Astrocyte of the cerebellum (primary cell): Measurements from ENCODE around the gene CERS3.
"Not testable (repeated sequence)": the region's sequence is repeated elsewhere in the genome, so short reads cannot be mapped to it uniquely, and the experiment has no call there.

Source experiments
- DNase-seq: peaks from one replicate; pipeline ENCODE4 v3.0.0-alpha.2; 2011; ENCODE audit warnings: low read depth
- H3K4me3 ChIP-seq: 2 replicates; pipeline ENCODE4 v1.5.1; 2011; ENCODE audit warnings: mild to moderate bottlenecking, low read depth, low read length, moderate library complexity
- in situ Hi-C: cut with HindIII; loops from 2 replicates; pipeline ENCODE4 v1.10.0; 2017; ENCODE audit warnings: low sequenced_read_pairs
- TF ChIP-seq, protein P1 (sequence below): IDR thresholded peaks from 2 replicates; pipeline ENCODE4 v1.5.1; 2012; ENCODE audit warnings: low read length, low read depth, moderate library complexity, mild to moderate bottlenecking; ENCODE audit errors: missing control alignments

CERS3 gene

DNA sequence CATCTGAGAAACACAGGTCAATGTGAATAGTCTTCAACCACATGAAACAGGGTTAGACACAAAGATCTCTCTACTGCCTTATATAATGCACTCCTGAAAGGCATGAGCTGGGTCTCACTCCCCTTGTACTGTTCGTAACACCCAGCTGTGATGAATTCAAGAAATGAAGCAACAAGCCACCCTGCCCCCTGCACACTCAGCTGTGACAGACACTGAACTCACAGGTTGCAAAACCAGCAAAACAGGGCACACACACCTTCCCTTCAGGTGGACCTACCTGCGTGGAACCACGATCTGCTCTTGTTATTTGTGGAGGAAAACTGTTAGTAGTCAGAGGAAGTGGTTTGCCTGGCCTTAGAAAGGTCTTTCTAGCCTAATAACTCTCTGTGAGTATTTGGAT is 64.5 kb downstream of the CERS3 start:
- TF ChIP-seq, protein P1, sequence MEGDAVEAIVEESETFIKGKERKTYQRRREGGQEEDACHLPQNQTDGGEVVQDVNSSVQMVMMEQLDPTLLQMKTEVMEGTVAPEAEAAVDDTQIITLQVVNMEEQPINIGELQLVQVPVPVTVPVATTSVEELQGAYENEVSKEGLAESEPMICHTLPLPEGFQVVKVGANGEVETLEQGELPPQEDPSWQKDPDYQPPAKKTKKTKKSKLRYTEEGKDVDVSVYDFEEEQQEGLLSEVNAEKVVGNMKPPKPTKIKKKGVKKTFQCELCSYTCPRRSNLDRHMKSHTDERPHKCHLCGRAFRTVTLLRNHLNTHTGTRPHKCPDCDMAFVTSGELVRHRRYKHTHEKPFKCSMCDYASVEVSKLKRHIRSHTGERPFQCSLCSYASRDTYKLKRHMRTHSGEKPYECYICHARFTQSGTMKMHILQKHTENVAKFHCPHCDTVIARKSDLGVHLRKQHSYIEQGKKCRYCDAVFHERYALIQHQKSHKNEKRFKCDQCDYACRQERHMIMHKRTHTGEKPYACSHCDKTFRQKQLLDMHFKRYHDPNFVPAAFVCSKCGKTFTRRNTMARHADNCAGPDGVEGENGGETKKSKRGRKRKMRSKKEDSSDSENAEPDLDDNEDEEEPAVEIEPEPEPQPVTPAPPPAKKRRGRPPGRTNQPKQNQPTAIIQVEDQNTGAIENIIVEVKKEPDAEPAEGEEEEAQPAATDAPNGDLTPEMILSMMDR: no peak
- H3K4me3 ChIP-seq: no peak overlapping the region
- in situ Hi-C loops: no loop called here
- DNase-seq: no peak

DNA sequence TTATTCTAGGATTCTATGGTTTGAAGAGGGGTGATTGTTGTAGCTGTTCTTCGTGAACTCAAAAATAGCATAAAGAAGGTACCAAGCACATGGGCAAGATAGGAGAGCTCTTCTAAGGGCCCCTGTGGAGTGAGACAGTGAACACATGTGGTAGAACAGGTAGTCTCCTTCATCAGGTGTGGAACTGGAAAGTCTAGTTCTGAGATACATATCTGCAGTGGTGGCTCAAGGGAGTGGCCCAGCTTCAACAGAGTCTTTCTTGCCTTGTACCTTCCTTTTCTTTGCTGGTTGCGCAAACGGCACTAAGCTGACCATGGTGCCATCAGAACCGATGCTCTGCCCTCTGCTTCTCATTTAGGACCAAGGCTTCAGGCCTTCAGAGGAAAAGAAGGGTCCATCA is 65.2 kb downstream of the CERS3 start:
- no peak for DNase-seq
- in situ Hi-C loops: no loop called here
- no peak overlapping the region for H3K4me3 ChIP-seq
- TF ChIP-seq, protein P1: no peak

DNA sequence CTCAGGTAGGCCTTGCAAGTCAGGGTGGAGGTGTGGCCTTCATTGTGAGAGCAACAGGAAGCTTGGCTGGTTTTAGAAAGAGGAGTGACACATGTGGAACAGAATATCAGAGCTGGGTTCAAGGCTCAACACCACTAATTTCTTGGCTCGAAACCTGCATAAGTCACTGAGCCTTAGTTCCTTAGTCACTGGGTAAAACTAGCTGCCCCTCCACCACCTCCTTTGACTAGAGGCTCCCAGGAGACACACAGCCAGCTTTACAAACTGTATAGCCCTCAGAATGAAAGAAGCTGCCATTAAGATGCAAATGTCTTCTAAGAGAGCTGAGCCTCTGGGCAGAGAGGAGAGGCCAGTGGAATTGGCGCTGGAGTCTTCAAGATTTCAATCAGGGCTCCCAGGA is 67.7 kb downstream of the CERS3 start:
- TF ChIP-seq, protein P1: no peak
- H3K4me3 ChIP-seq: no peak overlapping the region
- DNase-seq: no peak
- in situ Hi-C loops: no loop called here

DNA sequence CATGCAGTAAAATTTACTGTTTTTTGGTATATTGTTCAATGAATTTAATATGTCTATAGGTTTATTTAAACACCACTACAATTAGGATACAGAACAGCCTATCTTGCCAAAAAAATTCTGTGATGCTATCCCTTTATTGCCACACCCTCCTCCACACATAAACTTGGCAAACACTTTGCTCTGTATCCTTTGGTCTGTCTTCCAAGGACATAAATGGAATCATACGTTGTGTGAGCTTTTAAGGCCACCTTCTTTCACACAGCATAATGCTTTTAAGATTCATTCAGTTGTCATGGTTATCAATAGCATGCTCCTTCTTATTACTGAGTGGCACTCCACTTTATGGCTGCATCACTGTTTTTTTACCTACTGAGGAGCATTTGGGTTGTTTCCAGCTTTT is 71.5 kb downstream of the CERS3 start:
- in situ Hi-C loops: no loop called here
- TF ChIP-seq, protein P1: no peak
- H3K4me3 ChIP-seq: no peak overlapping the region
- DNase-seq: no peak

DNA sequence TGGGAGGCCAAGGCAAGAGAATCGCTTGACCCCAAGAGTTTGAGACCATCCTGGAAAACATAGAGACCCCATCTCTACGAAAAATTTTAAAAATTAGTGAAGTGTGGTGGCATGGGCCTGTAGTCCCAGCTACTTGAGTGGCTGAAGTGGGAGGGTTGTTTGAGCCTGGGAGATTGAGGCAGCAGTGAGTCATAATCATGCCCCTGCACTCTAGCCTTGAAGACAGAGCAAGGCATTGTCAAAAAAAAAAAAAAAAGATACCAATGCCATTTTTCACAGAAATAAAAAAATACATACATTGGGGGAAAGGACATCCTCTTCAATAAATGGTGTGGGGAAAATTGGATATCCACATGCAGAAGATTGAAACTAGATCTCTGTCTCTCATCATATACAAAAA is 74.6 kb downstream of the CERS3 start:
- TF ChIP-seq, protein P1: no peak
- H3K4me3 ChIP-seq: no peak overlapping the region
- in situ Hi-C loops: no loop called here
- DNase-seq: no peak

DNA sequence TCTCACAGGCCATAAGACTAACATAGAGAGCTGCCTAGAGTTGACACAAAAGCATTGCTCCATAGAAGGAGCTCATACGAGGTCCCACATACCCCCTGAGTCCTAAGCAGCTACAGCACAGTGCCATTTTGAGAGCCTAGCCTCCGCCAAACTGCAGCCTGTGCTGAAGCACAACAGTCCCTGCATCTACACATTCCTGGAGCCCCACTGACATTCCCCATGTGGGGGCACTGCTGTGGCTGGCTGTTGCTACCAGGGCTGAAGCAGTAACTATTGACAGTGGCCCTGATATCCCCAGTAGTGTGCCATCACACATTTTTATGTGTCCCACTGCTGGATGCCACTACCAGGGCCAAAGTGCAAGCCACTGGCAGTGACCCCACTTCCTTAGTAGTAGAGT is 80.3 kb downstream of the CERS3 start:
- DNase-seq: no peak
- in situ Hi-C loops: no loop called here
- no peak overlapping the region for H3K4me3 ChIP-seq
- TF ChIP-seq, protein P1: no peak

DNA sequence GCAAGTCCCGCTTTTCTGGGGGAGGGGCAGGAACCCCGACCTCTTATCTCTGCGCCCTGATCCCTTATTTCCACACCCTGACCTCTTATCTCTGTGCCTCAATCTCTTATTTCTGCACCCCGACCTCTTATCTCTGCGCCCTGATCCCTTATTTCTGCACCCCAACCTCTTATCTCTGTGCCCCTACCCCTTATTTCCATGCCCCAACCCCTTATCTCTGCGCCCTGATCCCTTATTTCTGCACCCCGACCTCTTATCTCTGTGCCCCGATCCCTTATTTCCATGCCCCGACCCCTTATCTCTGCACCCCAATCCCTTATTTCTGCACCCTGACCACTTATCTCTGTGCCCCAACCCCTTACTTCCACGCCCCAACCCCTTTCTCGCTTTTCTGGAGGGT is 87.7 kb downstream of the CERS3 start:
- DNase-seq, H3K4me3 ChIP-seq, in situ Hi-C loops: not testable (repeated sequence)
